ENCODE data around the gene NEMP2. TPM values are rescaled to one million over a fixed set of nuclear protein-coding genes. Genes with fewer than 3 reads are reported as not detected.
A peak's percentile ranks its signal among the peaks of the same experiment; 100 is the strongest.

NEMP2 gene
- total RNA-seq, 2 donors from 2014 or later = 3.2 to 3.6 TPM

DNA sequence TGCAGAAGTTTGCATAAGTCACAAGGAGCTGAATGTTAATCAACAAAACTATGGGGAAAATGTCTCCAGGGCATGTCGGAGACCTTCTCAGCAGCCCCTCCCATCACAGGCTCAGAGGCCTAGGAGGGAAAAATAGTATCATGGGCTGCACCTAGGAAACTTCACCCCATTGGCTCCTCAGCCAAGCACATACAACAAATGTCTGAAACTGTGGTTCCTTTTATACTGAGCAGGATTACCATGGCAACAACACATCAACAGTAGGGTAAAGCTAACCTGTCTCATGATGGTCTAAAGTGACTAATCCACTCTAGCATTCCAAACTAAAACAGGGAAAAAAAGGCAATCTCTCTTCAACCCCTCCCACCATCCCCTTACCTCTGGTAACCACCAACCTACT lies 3.2 kb upstream of the NEMP2 start:
- no peaks in the 10 kb centered on the region for H3K27me3 ChIP-seq (replicated peaks; ENCODE audit: insufficient read depth)
- no peak overlapping the region for H3K4me3 ChIP-seq
- TF ChIP-seq, protein P1, sequence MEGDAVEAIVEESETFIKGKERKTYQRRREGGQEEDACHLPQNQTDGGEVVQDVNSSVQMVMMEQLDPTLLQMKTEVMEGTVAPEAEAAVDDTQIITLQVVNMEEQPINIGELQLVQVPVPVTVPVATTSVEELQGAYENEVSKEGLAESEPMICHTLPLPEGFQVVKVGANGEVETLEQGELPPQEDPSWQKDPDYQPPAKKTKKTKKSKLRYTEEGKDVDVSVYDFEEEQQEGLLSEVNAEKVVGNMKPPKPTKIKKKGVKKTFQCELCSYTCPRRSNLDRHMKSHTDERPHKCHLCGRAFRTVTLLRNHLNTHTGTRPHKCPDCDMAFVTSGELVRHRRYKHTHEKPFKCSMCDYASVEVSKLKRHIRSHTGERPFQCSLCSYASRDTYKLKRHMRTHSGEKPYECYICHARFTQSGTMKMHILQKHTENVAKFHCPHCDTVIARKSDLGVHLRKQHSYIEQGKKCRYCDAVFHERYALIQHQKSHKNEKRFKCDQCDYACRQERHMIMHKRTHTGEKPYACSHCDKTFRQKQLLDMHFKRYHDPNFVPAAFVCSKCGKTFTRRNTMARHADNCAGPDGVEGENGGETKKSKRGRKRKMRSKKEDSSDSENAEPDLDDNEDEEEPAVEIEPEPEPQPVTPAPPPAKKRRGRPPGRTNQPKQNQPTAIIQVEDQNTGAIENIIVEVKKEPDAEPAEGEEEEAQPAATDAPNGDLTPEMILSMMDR (IDR thresholded peaks at IDR 0.05) = no peak
- H3K4me1 ChIP-seq (ENCODE audit: control insufficient read depth in 1 of 2, low read depth in 2 of 2) = peaks cover 0 to 19% of the 10 kb centered on the region in 2 donors
- H3K36me3 ChIP-seq = no peaks in the 10 kb centered on the region
- ATAC-seq (ENCODE audit: insufficient number of reproducible peaks, low FRiP score, low read depth) (no peak), DNase-seq (ENCODE audit: low spot score) (no peak)
- no peak overlapping the region for H3K27ac ChIP-seq
- H3K9me3 ChIP-seq = peaks cover 28% of the 10 kb centered on the region

DNA sequence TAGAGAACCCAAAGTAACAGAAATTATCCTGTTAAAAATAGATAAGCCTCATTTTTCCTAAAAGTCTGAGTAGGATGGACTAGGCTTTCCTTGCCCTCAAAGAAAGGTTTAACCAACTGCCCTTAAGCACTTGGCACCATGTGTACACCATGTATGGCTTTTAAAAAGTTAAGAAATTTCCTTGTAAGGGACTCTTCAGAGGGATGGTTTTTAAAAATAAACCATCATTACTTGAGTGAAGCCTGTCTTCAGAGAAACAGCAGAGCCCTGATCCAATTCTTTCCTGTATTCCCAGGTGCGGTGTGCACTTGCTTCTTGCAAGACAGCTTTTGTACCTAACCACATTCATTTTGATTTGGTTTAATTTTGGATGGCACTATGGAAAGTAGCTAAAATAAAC lies 1.1 kb upstream of the NEMP2 start:
- DNase-seq (ENCODE audit: low spot score) = no peak
- no peak for ATAC-seq (ENCODE audit: insufficient number of reproducible peaks, low FRiP score, low read depth)
- TF ChIP-seq, protein P1 (IDR thresholded peaks at IDR 0.05) = no peak
- peak overlapping the region; percentile 89 to 97 for H3K27ac ChIP-seq
- peaks cover 1 to 28% of the 10 kb centered on the region in 2 donors for H3K4me1 ChIP-seq (ENCODE audit: control insufficient read depth in 1 of 2, low read depth in 2 of 2)
- peak overlapping the region; percentile 76 for H3K4me3 ChIP-seq
- H3K9me3 ChIP-seq = peaks cover 18% of the 10 kb centered on the region
- no peaks in the 10 kb centered on the region for H3K36me3 ChIP-seq
- no peaks in the 10 kb centered on the region for H3K27me3 ChIP-seq (replicated peaks; ENCODE audit: insufficient read depth)

DNA sequence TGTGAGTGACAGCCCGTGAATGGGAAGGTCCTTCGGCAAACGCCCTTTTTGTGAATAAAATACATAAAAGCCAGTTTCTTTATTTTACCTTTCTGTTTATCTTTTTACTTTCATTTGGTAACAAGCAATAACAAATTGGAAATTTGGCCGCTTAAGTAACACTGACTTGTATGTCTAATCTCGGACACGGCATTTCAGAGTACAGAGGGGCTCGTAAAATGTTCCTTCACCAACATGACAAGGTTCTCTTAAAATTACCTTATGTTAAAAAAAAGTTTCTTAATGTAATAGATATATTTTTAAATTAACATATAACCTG lies 558 bp upstream of the NEMP2 start:
- ATAC-seq (ENCODE audit: insufficient number of reproducible peaks, low FRiP score, low read depth) (no peak), DNase-seq (ENCODE audit: low spot score) (no peak)
- H3K27me3 ChIP-seq (replicated peaks; ENCODE audit: insufficient read depth) = no peaks in the 10 kb centered on the region
- TF ChIP-seq, protein P1 (IDR thresholded peaks at IDR 0.05) = no peak
- peak overlapping the region; percentile 89 to 97 for H3K27ac ChIP-seq
- H3K36me3 ChIP-seq = no peaks in the 10 kb centered on the region
- H3K9me3 ChIP-seq = peaks cover 13% of the 10 kb centered on the region
- H3K4me3 ChIP-seq = peak overlapping the region; percentile 76
- peaks cover 4 to 33% of the 10 kb centered on the region in 2 donors for H3K4me1 ChIP-seq (ENCODE audit: control insufficient read depth in 1 of 2, low read depth in 2 of 2)

DNA sequence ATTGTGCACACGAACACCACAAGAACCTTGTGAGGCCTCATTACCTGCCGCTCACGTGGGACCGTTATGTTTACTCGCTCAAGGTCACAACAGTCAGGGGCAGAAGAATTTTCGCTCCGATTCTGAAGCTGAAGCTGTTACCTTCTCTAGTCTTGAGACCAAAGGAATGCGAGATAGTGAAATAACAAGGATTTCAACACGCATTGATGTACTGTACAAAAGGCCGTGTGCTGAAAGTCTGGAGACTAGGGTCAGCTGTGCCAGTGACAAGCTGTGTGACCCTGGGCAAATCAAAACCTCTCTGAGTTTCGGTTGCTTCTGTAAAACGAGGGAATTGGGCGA lies 583 bp downstream of the NEMP2 start:
- H3K27me3 ChIP-seq (replicated peaks; ENCODE audit: insufficient read depth) = no peaks in the 10 kb centered on the region
- no peak for ATAC-seq (ENCODE audit: insufficient number of reproducible peaks, low FRiP score, low read depth)
- peaks cover 2% of the 10 kb centered on the region for H3K9me3 ChIP-seq
- H3K4me3 ChIP-seq = peak overlapping the region; percentile 76
- no peaks in the 10 kb centered on the region for H3K36me3 ChIP-seq
- no peak for DNase-seq (ENCODE audit: low spot score)
- H3K4me1 ChIP-seq (ENCODE audit: control insufficient read depth in 1 of 2, low read depth in 2 of 2) = peaks cover 10 to 34% of the 10 kb centered on the region in 2 donors
- TF ChIP-seq, protein P1 (IDR thresholded peaks at IDR 0.05) = no peak
- peak overlapping the region; percentile 89 to 97 for H3K27ac ChIP-seq

DNA sequence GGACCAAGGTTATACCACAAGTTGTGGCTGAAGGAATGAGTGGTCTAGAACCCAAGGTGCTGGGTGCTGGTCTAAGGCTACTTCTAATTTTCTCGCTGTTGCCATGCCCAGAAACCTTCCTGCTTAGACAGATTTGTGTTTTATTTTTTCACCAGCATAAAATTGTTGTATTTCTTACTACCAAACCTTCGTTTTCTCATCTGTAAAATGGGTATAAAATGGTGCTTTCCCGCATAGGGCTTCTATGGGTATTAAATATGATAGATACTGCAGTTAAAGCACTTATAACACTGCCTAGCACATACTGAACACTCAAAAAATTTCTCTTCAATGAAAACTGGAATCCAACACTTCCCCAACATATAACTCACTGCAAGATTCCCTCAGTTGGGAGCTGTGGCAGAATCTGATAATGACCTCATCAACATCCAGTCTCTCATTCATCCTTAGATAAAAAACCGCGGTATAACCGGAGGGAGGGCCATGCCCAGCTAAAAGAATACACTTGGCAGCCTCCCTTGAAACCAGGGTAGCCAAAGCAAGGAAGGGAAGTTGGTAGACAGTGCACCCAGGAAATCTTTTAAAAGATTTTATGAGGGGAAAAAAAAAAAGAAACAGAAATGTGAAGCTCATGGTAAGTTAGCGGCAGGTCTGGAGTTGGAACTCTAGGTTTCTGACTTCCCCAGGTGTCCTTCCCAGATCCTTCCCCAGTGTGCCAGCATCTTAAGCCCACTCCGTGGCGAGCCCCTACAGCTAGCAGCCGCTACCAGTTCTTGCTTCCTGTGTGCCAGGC lies 1.2 kb downstream of the NEMP2 start:
- TF ChIP-seq, protein P1 (IDR thresholded peaks at IDR 0.05) = no peak
- peak overlapping the region; percentile 89 to 97 for H3K27ac ChIP-seq
- ATAC-seq (ENCODE audit: insufficient number of reproducible peaks, low FRiP score, low read depth) (no peak), DNase-seq (ENCODE audit: low spot score) (no peak)
- no peaks in the 10 kb centered on the region for H3K36me3 ChIP-seq
- H3K27me3 ChIP-seq (replicated peaks; ENCODE audit: insufficient read depth) = no peaks in the 10 kb centered on the region
- H3K4me1 ChIP-seq (ENCODE audit: control insufficient read depth in 1 of 2, low read depth in 2 of 2) = peaks cover 10 to 34% of the 10 kb centered on the region in 2 donors
- H3K9me3 ChIP-seq = no peaks in the 10 kb centered on the region
- peak overlapping the region; percentile 76 for H3K4me3 ChIP-seq

Data from thoracic aorta (tissue), 2 donors.